Activated T-helper 1 cell treated with anti-CD3 and anti-CD28 coated beads, Interleukin-12 subunit alpha, Interleukin-12 subunit beta, Interleukin-2, Interleukin-4 antibody, amounts not matched to agents 30 ng/mL and 10 ng/mL and 1 ng/mL, durations not matched to agents 14 hours and 24 hours and 36 hours (primary cell): ENCODE results near the gene PIAS1. TPM values are rescaled to one million over a fixed set of nuclear protein-coding genes. Genes with fewer than 3 reads are reported as not detected.
"Not testable (repeated sequence)": the region's sequence is repeated elsewhere in the genome, so short reads cannot be mapped to it uniquely, and the experiment has no call there.

ENCODE experiments used
- DNase-seq: peaks from one replicate; pipeline ENCODE4 v3.0.0; 2021; ENCODE audit warnings: low spot score
- H3K27ac Mint-ChIP-seq: one replicate; pipeline ENCODE4 v1.8.0; 2021; ENCODE audit warnings: mild to moderate bottlenecking, mixed read lengths
- H3K27me3 Mint-ChIP-seq: one replicate; pipeline ENCODE4 v1.8.0; 2022; ENCODE audit warnings: mild to moderate bottlenecking, moderate library complexity, mixed read lengths; ENCODE audit not compliant: insufficient read depth
- H3K36me3 Mint-ChIP-seq: one replicate; pipeline ENCODE4 v1.8.0; 2021; ENCODE audit warnings: low read depth, mixed read lengths
- H3K4me1 Mint-ChIP-seq: one replicate; pipeline ENCODE4 v1.8.0; 2021; ENCODE audit warnings: low read depth, mixed read lengths
- H3K4me3 Mint-ChIP-seq: one replicate; pipeline ENCODE4 v1.8.0; 2021; ENCODE audit warnings: mild to moderate bottlenecking, moderate library complexity, mixed read lengths
- H3K9me3 Mint-ChIP-seq: one replicate; pipeline ENCODE4 v1.8.0; 2021; ENCODE audit warnings: mixed read lengths
- intact Hi-C: fragments of 100-400 bp; cut with micrococcal nuclease; formaldehyde crosslinking; loops from one replicate; pipeline ENCODE4 v1.15.1; 2024
- total RNA-seq: library from RNA; stranded (reverse); gene quantifications from 2 replicates; pipeline ENCODE4 v1.2.3, GENCODE V29; 2022

Gene PIAS1
- total RNA-seq = 26.4 and 26.8 TPM in 2 replicates

- H3K9me3 Mint-ChIP-seq = no peaks in the 10 kb centered on the region
- intact Hi-C loops = loop anchor here (1.0 to 10.0 kb wide), 10 partner anchors 103 to 1361 kb away; partner anchors contain the start of genes AAGAB, C15orf61, CLN6 and FEM1B
- no peaks in the 10 kb centered on the region for H3K27me3 Mint-ChIP-seq
- H3K27ac Mint-ChIP-seq = peak within 1 kb of the TSS; percentile 94
- H3K4me3 Mint-ChIP-seq = peak within 1 kb of the TSS; percentile 96
- peak; percentile 90 for DNase-seq
- H3K4me1 Mint-ChIP-seq = peaks cover 50% of the 10 kb centered on the region
- peaks cover 5% of the 10 kb centered on the region for H3K36me3 Mint-ChIP-seq
Observed at GRCh38 chr15:68053701-68054627, at the start of gene PIAS1. TSS of gene PIAS1 (plus strand) at chr15:68054315. CDS start at chr15:68054327, 12 bp downstream.

DNA sequence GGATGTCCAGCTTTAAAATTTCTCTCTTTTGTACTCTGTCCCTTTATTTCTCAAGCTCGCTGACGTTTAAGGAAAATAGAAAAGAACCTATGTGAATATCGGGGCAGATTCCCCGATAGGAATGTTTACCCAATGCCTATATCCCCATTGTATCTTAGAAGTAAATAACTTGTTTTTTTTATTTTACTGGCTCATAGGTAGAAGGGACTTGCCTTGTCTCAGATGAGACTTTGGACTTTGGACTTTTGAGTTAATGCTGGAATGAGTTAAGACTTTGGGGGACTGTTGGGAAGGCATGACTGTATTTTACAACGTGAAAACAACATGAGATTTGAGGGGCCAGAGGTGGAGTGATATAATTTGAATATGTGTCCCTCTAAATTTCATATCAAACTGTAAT, 46.5 kb upstream of the PIAS1 start:
- H3K4me1 Mint-ChIP-seq, H3K27ac Mint-ChIP-seq, H3K4me3 Mint-ChIP-seq, DNase-seq, H3K36me3 Mint-ChIP-seq, intact Hi-C loops: not testable (repeated sequence)
- Mint-ChIP-seq H3K9me3 (peaks cover 17% of the 10 kb centered on the region), H3K27me3 (peaks cover 17% of the 10 kb centered on the region)

GRCh38 chr15:68010361-68011153, 43.6 kb upstream of the PIAS1 start:
- no peaks in the 10 kb centered on the region for H3K4me1 Mint-ChIP-seq
- DNase-seq = no peak
- intact Hi-C loops = no loop called here
- no peaks in the 10 kb centered on the region for H3K36me3 Mint-ChIP-seq
- H3K27ac Mint-ChIP-seq = no peak overlapping the region
- peaks cover 17% of the 10 kb centered on the region for H3K9me3 Mint-ChIP-seq
- peaks cover 25% of the 10 kb centered on the region for H3K27me3 Mint-ChIP-seq
- H3K4me3 Mint-ChIP-seq = no peak overlapping the region

DNA sequence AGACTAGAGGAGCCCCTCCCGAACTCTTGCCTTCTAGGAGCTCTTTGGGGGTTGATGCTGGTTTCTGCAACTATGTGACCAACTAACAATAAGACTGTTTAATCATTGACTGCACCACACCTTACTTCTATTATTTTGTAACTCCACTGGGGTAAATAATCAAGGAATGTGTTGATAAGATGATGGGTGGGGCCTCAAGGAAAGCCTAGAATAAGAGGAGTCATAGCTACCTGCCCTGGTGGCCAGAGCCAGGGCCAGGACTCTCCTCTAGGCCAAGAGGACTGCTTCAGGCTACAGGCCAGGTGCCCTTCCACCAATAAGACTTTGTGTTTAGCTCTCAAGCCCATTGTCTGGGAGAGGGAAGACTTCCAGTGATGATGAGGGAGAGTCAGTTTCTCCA, 41.2 kb upstream of the PIAS1 start:
- Mint-ChIP-seq H3K27me3 (peaks cover 29% of the 10 kb centered on the region), H3K36me3 (no peaks in the 10 kb centered on the region), H3K4me1 (no peaks in the 10 kb centered on the region), H3K4me3 (no peak overlapping the region), H3K9me3 (peaks cover 5% of the 10 kb centered on the region), H3K27ac (no peak overlapping the region)
- intact Hi-C loops = no loop called here
- no peak for DNase-seq

DNA sequence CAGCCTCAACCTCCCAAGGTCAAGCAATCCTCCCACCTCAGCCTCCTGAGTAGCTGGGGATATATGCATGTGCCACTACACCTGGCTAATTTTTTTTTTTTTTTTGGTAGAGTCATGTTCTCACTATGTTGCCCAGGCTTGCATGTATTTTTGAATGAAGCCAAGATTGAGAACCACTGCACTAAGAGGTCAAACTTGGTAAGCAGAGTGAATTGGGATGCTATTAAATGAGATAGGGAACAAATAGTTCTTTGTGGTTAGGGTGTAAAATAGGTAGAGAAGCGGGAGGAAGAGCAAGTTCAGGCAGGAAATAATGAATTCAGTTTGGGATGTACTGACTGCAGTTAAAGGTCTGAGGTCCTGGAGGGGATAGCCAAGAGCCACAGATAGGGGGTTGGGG, 39.9 kb upstream of the PIAS1 start:
- intact Hi-C loops = no loop called here
- H3K27ac Mint-ChIP-seq = no peak overlapping the region
- no peak for DNase-seq
- peaks cover 27% of the 10 kb centered on the region for H3K27me3 Mint-ChIP-seq
- no peak overlapping the region for H3K4me3 Mint-ChIP-seq
- peaks cover 8% of the 10 kb centered on the region for H3K4me1 Mint-ChIP-seq
- H3K36me3 Mint-ChIP-seq = no peaks in the 10 kb centered on the region
- peaks cover 5% of the 10 kb centered on the region for H3K9me3 Mint-ChIP-seq

DNA sequence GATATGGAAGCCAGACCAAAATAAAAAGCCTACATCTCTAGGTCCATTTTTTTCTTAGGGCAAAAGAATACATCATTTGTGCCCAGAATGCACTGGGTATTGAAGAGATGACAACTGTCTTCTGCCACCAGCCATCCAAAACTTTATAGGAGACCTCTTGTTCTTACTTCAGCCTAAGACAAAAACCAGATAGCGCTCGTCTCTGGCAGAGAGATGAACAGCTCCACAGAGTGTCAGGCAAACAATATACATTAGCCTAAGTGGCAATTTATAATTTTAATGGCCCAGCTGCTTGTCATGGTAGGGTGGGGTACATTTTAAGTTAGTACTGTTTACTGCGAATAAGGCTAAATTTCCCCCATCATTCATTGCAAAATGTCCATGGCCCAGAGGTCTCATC, 38.9 kb upstream of the PIAS1 start:
- no peak overlapping the region for H3K27ac Mint-ChIP-seq
- no peaks in the 10 kb centered on the region for H3K9me3 Mint-ChIP-seq
- peaks cover 8% of the 10 kb centered on the region for H3K4me1 Mint-ChIP-seq
- peaks cover 21% of the 10 kb centered on the region for H3K27me3 Mint-ChIP-seq
- no peaks in the 10 kb centered on the region for H3K36me3 Mint-ChIP-seq
- DNase-seq = no peak
- intact Hi-C loops = no loop called here
- no peak overlapping the region for H3K4me3 Mint-ChIP-seq

DNA sequence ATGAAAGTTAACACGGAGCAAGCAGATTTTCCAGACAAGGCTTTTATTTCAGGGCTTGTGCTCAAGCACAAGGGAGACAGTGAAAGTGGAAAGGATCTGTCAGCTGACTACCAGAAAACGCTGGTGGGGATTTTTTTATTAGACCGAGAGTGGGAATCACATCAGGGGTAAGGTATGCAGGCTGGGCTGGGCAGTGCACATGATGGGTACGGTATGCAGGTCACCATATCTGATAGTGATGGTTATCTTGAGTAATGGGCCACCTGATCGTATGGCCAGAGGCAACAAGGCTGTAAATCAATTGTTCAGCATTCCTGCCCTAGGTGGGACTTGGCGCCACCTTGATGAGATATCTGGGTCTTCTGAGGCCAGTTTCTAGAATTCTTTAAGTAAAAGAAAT, 36.9 kb upstream of the PIAS1 start:
- Mint-ChIP-seq H3K4me3 (no peak overlapping the region), H3K4me1 (peaks cover 8% of the 10 kb centered on the region), H3K27ac (peak overlapping the region; percentile 31), H3K36me3 (no peaks in the 10 kb centered on the region), H3K27me3 (peaks cover 19% of the 10 kb centered on the region), H3K9me3 (no peaks in the 10 kb centered on the region)
- intact Hi-C loops = no loop called here
- no peak for DNase-seq

DNA sequence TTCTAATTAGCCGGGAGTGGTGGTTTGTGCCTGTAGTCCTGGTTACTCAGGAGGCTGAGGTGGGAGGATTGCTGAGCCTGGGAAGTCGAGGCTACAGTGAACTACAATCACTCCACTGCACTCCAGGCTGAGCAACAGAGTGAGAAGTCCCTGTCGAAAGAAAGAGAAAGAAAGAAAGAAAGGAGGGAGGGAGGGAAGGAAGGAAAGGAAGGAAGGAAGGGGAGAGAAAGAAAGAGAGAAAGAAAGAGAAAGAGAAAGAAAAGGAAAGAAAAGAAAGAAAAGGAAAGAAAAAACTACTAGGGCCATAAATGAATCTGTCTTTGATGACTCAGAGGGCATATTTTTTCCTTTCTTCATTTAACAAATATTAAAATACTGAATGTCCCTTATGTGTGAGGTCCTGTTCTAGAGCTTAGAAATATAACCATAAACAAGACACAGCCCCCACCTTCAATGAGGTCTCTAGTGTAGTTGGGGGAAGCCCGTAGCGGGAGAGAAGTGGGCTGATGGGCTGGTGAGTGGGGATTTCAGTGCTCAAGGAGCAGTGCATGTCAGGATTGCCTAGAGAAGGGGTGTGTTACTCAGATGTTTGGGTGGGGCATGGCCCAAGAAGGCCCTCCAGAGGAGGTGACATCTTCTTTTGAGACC, 35.2 kb upstream of the PIAS1 start:
- peaks cover 9% of the 10 kb centered on the region for H3K27me3 Mint-ChIP-seq
- peaks cover 8% of the 10 kb centered on the region for H3K4me1 Mint-ChIP-seq
- no peak overlapping the region for H3K4me3 Mint-ChIP-seq
- DNase-seq = no peak
- no peak overlapping the region for H3K27ac Mint-ChIP-seq
- intact Hi-C loops = no loop called here
- H3K9me3 Mint-ChIP-seq = no peaks in the 10 kb centered on the region
- H3K36me3 Mint-ChIP-seq = no peaks in the 10 kb centered on the region

DNA sequence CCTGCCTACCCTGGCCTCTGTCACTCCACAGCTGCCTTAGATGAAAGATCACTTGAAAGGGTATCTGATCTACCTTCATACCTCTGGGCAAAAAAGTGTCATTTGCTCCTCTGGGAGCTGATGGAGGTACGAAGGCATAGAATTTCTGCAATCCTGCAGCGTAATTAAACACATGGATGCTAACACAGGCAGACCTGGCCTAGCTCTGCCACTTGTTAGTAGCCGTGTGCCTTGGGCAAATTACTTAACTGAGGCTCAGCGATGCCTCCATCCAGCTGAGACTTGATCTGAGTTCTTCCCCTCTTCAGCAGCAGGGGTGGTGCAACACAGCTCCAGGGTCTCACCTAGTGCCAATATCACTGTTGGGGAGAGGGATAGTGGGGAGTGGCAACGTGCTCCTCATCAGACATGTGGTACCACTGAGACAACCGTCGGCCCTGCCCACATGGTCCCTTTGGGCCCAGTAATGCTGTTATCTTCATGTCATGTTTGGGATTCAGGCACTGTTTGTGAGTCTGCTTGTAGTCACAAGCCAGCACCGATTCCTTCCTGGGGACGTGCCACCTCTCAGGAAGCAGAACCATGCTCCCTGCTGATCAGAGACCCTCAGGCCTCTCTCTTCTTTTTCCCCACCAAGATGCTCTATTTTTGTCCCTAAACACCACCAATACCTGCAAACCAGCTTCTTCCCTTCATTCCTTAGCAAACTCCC, 34.1 kb upstream of the PIAS1 start:
- Mint-ChIP-seq H3K4me1 (peaks cover 8% of the 10 kb centered on the region), H3K27me3 (peaks cover 5% of the 10 kb centered on the region), H3K9me3 (no peaks in the 10 kb centered on the region), H3K4me3 (no peak overlapping the region), H3K36me3 (no peaks in the 10 kb centered on the region), H3K27ac (no peak overlapping the region)
- intact Hi-C loops = no loop called here
- no peak for DNase-seq

- Mint-ChIP-seq H3K36me3 (no peaks in the 10 kb centered on the region), H3K4me1 (peaks cover 8% of the 10 kb centered on the region), H3K27ac (no peak overlapping the region), H3K4me3 (no peak overlapping the region), H3K9me3 (no peaks in the 10 kb centered on the region), H3K27me3 (peaks cover 5% of the 10 kb centered on the region)
- intact Hi-C loops = no loop called here
- DNase-seq = no peak
Observed at GRCh38 chr15:68020685-68021084, 33.4 kb upstream of the PIAS1 start.

GRCh38 chr15:68022061-68022460, 32.1 kb upstream of the PIAS1 start:
- Mint-ChIP-seq H3K36me3 (no peaks in the 10 kb centered on the region), H3K4me1 (peaks cover 8% of the 10 kb centered on the region)

GRCh38 chr15:68023307-68024101, 30.6 kb upstream of the PIAS1 start:
- Mint-ChIP-seq H3K4me1 (peaks cover 6% of the 10 kb centered on the region), H3K9me3 (no peaks in the 10 kb centered on the region), H3K27ac (no peak overlapping the region), H3K36me3 (no peaks in the 10 kb centered on the region), H3K4me3 (no peak overlapping the region), H3K27me3 (peaks cover 3% of the 10 kb centered on the region)
- DNase-seq = no peak
- intact Hi-C loops = no loop called here

More at GRCh38 chr15:68022061-68022460, 32.1 kb upstream of the PIAS1 start:
- Mint-ChIP-seq H3K27ac (no peak overlapping the region), H3K9me3 (no peaks in the 10 kb centered on the region), H3K27me3 (peaks cover 5% of the 10 kb centered on the region), H3K4me3 (no peak overlapping the region)
- intact Hi-C loops = no loop called here
- DNase-seq = no peak
